ENCODE results near the gene CSTB. TPM values are rescaled to one million over a fixed set of nuclear protein-coding genes. Genes with fewer than 3 reads are reported as not detected.

Gene CSTB
- total and polyA plus RNA-seq, 4 donors, result 3.8 to 62.4 (median 33.7) TPM

GRCh38 chr21:43728467-43729390 is 47.4 kb downstream of the CSTB start:
- H3K36me3 ChIP-seq (ENCODE audit: control insufficient read depth in 4 of 4, insufficient read depth in 3 of 4, low read depth in 1 of 4, low read length in 3 of 4), result peaks cover 0 to under 1% (median 0%) of the 10 kb centered on the region in 4 donors
- H3K4me3 ChIP-seq (ENCODE audit: low read depth in 1 of 3, low read length in 3 of 3), result peak overlapping the region in 2 of 3 donors; percentile 17 to 42
- peak overlapping the region; percentile 73 to 81 for H3K9ac ChIP-seq (ENCODE audit: low read depth in 1 of 2, low read length in 2 of 2)
- TF ChIP-seq RXRA (IDR thresholded peaks at IDR 0.05) (peak in 1 of 2 donors; percentile 77), EGR1 (IDR thresholded peaks at IDR 0.05; ENCODE audit: low read depth in 2 of 2) (peak in 1 of 2 donors; percentile 78), ZBTB33 (IDR thresholded peaks at IDR 0.05) (no peak), GABPA (IDR thresholded peaks at IDR 0.05 in 1 of 2, conservative IDR thresholded peaks at IDR 0.05 in 1 of 2) (peak; percentile 70 to 84), JUND (IDR thresholded peaks at IDR 0.05) (peak; percentile 85 to 96), NR2F2 (IDR thresholded peaks at IDR 0.05) (no peak), FOXA1 (IDR thresholded peaks at IDR 0.05) (no peak), FOXA2 (IDR thresholded peaks at IDR 0.05) (no peak), CTCF (IDR thresholded peaks at IDR 0.05; ENCODE audit: low read depth, low read length, missing input control) (no peak), ATF3 (IDR thresholded peaks at IDR 0.05) (peak; percentile 61), MAX (IDR thresholded peaks at IDR 0.05) (peak; percentile 72), YY1 (IDR thresholded peaks at IDR 0.05) (peak; percentile 67), SP1 (IDR thresholded peaks at IDR 0.05) (peak; percentile 73), REST (IDR thresholded peaks at IDR 0.05) (peak; percentile 90), RAD21 (IDR thresholded peaks at IDR 0.05) (peak; percentile 15 to 25), HNF4A (conservative IDR thresholded peaks at IDR 0.05) (peak; percentile 13 to 59), TAF1 (conservative IDR thresholded peaks at IDR 0.05) (peak; percentile 49), HNF4G (IDR thresholded peaks at IDR 0.05) (no peak)
- peaks cover 32 to 70% (median 54%) of the 10 kb centered on the region in 4 donors for H3K4me1 ChIP-seq (ENCODE audit: control insufficient read depth in 4 of 4, insufficient read depth in 4 of 4, low read length in 3 of 4)
- WGBS, result 21% methylated on average over 59 of the region's 59 CpGs
- no peaks in the 10 kb centered on the region for H3K27me3 ChIP-seq (ENCODE audit: control insufficient read depth in 4 of 4, insufficient read depth in 4 of 4, low read length in 3 of 4)
- H3K27ac ChIP-seq (ENCODE audit: low read depth in 1 of 2, low read length in 2 of 2), result peak overlapping the region; percentile 99
- H3K9me3 ChIP-seq (ENCODE audit: control insufficient read depth in 4 of 4, low read length in 3 of 4), result no peaks in the 10 kb centered on the region
- DNase-seq (ENCODE audit: low spot score), result peak; percentile 87
